Peyer's patch (tissue), 4 donors: Measurements from ENCODE around the gene ZNF573. TPM values are rescaled to one million over a fixed set of nuclear protein-coding genes. Genes with fewer than 3 reads are reported as not detected.
"Not testable (repeated sequence)": the region's sequence is repeated elsewhere in the genome, so short reads cannot be mapped to it uniquely, and the experiment has no call there.

Source experiments
- DNase-seq, 3 donors: peaks; one replicate each; pipeline ENCODE4 v3.0.0-alpha.2; 2017 to 2019
- H3K27ac ChIP-seq, 4 donors: fragments of 200-600 bp; sonication (generic); one replicate each; pipeline ENCODE4 v1.5.1; 2016 to 2019
- H3K27me3 ChIP-seq, 2 donors: fragments of 200-600 bp; sonication (generic); one replicate each; pipeline ENCODE4 v1.5.1; 2019
- H3K36me3 ChIP-seq, 3 donors: fragments of 200-600 bp; sonication (generic); one replicate each; pipeline ENCODE4 v1.5.1; 2016 to 2019
- H3K4me1 ChIP-seq, 4 donors: fragments of 200-600 bp; sonication (generic); one replicate each; pipeline ENCODE4 v1.5.1; 2016 to 2019
- H3K4me3 ChIP-seq, 4 donors: fragments of 200-600 bp; sonication (generic); 1 replicate in 3 of 4; 2 replicates in 1 of 4; pipeline ENCODE4 v1.5.1; 2016 to 2019; ENCODE audit warnings: mild to moderate bottlenecking in 1 of 4
- H3K9me3 ChIP-seq, 4 donors: fragments of 200-600 bp; sonication (generic); one replicate each; pipeline ENCODE4 v1.5.1; 2016 to 2019; ENCODE audit warnings: mild to moderate bottlenecking in 1 of 4
- CTCF ChIP-seq, 6 experiments: fragments of 450-650 bp in 4 of 6; fragments of 200-600 bp in 2 of 6; sonication (generic) in 1 of 6; IDR thresholded peaks; one replicate each; pipeline ENCODE4 v1.5.1; 2017 to 2019; ENCODE audit warnings: antibody characterized with exemption in 6 of 6, mild to moderate bottlenecking in 3 of 6, moderate library complexity in 1 of 6
- POLR2A ChIP-seq, 2 donors: fragments of 450-650 bp; IDR thresholded peaks; one replicate each; pipeline ENCODE4 v1.5.1; 2017; ENCODE audit warnings: antibody characterized with exemption in 2 of 2, mild to moderate bottlenecking in 2 of 2, moderate library complexity in 2 of 2
- total RNA-seq, 4 donors: library from RNA; depleted of rRNA; stranded (reverse); fragments of >200 nt; gene quantifications; one replicate each; pipeline ENCODE4 v1.1.0, GENCODE V29; 2016

The ZNF573 gene
- total RNA-seq, 4 donors from 2014 or later = 4.6 to 29.7 (median 8.0) TPM

GRCh38 chr19:37803249-37803840 is 24.0 kb upstream of the ZNF573 start:
- TF ChIP-seq POLR2A (IDR thresholded peaks at IDR 0.05) = no peak
- TF ChIP-seq CTCF (IDR thresholded peaks at IDR 0.05) = no peak
- no peaks in the 10 kb centered on the region for H3K4me1 ChIP-seq
- H3K27ac ChIP-seq = no peak overlapping the region
- H3K9me3 ChIP-seq = peaks cover 0 to 69% (median 28%) of the 10 kb centered on the region in 4 donors
- no peak for DNase-seq
- no peaks in the 10 kb centered on the region for H3K36me3 ChIP-seq
- H3K4me3 ChIP-seq = no peak overlapping the region
- no peaks in the 10 kb centered on the region for H3K27me3 ChIP-seq

DNA sequence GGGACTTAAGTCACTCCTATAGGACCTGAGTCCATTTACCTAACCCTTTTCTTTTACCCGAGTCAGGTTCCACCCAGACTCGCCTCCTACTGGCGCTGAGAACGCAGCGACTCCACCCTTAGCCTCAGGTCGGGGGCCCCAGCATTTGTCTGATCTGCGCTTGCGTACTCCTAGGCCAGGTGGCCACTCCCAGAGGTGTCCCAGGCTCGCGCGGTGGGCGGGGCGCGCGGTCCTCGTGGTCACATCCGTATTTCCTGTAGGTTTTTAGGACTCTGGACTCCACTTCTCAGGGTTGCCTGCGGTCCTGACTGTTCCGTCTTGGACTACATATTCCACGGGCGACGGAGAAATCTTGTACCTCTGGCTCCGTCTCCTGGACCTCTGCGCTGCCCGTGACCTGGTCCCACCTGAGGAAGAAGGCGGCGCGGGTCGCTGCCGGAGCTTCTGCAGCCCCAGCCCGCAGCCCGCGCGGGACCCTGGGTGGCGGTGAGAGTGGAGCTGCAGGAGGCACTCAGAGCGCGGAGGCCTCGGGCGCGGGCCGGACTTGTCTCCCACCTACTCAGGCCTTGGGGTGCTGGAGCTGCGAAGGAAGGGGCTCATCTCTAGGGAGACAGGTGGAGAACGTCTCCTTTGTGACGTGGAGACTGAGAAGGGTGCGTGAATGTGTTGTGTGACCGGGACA is 11.0 kb upstream of the ZNF573 start:
- no peak for DNase-seq

DNA sequence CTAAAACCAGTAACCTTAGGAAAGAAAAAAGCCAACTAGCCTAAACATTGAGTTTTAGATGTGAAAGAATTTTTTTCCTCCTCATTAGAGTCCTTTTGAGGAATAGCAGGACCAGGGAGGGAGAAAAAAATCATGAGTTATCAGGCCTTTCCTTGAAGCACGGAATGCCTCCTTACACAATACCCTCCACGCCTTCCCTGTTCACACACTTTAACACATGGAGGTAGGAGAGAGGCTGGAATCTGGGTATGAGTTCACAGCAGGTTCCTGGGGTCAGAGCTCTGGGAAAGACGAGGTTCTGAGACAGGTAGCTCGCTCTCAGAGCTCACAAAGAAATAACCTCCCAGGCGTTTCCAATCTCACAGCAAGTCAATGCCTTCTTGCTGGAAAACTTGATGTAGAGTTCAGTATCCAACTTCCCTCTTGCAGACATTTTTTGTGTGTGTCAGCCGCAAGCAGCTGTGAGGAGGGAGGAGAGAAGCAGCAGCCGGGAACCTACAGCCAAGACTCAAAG is 716 bp downstream of the ZNF573 start:
- Histone ChIP-seq H3K36me3 (no peaks in the 10 kb centered on the region), H3K9me3 (no peaks in the 10 kb centered on the region), H3K4me1 (peaks cover 0 to 13% (median 0%) of the 10 kb centered on the region in 4 donors), H3K4me3 (peak overlapping the region; percentile 63 to 79 (median 72)), H3K27me3 (no peaks in the 10 kb centered on the region), H3K27ac (peak overlapping the region; percentile 81 to 85 (median 84))
- TF ChIP-seq CTCF (IDR thresholded peaks at IDR 0.05) (no peak), POLR2A (IDR thresholded peaks at IDR 0.05) (no peak)
- no peak for DNase-seq

More for the DNA sequence above, 11.0 kb upstream of the ZNF573 start:
- TF ChIP-seq CTCF (IDR thresholded peaks at IDR 0.05) = no peak
- TF ChIP-seq POLR2A (IDR thresholded peaks at IDR 0.05) = no peak
- Histone ChIP-seq H3K36me3 (no peaks in the 10 kb centered on the region), H3K4me1 (no peaks in the 10 kb centered on the region), H3K9me3 (peaks cover 0 to 7% (median 0%) of the 10 kb centered on the region in 4 donors), H3K27me3 (no peaks in the 10 kb centered on the region), H3K4me3 (no peak overlapping the region), H3K27ac (no peak overlapping the region)

DNA sequence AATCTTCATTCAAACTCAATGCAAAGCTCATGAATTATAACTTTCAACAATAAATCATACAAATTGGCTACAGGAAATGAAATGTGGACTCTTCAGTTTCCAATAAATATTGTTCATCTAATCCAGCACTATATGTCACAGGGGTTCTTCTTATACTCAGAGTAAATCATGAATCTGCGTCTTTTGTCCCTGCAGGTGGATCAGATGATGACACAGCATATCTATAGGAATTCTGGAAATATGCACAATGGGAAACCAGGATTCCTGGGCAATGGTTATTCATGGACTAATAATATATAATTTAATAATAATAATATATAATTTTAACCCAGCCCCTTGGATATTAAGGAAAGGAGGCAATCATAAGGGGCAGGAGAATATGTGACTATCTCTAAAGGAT is 8.4 kb downstream of the ZNF573 start:
- Histone ChIP-seq H3K4me1 (no peaks in the 10 kb centered on the region), H3K36me3 (peaks cover 0 to 40% (median 0%) of the 10 kb centered on the region in 3 donors)

DNA sequence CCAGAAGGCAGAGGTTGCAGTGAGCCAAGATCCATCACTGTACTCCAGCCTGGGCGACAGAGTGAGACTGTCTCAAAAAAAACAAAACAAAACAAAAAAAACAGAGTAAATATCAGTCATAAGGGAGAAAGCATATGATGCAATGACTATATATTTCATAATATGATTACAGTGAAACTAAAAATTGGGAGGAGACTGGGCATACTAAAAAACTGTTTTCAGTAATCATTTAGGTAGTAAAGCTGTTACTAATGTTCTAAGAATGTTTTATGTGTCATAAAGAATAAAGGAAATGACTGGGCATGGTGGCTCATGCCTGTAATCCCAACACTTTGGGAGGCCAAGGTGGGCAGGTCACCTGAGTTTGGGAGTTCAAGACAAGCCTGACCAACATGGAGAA is 15.9 kb downstream of the ZNF573 start:
- peaks cover 0 to 33% (median 0%) of the 10 kb centered on the region in 3 donors for H3K36me3 ChIP-seq
- no peak overlapping the region for H3K27ac ChIP-seq
- no peak overlapping the region for H3K4me3 ChIP-seq
- no peaks in the 10 kb centered on the region for H3K4me1 ChIP-seq
- H3K27me3 ChIP-seq = no peaks in the 10 kb centered on the region
- TF ChIP-seq CTCF (IDR thresholded peaks at IDR 0.05) (no peak), POLR2A (IDR thresholded peaks at IDR 0.05) (no peak)
- H3K9me3 ChIP-seq = no peaks in the 10 kb centered on the region
- no peak for DNase-seq

More for the DNA sequence above, 8.4 kb downstream of the ZNF573 start:
- TF ChIP-seq CTCF (IDR thresholded peaks at IDR 0.05) (no peak), POLR2A (IDR thresholded peaks at IDR 0.05) (no peak)
- Histone ChIP-seq H3K4me3 (no peak overlapping the region), H3K27me3 (no peaks in the 10 kb centered on the region), H3K9me3 (no peaks in the 10 kb centered on the region), H3K27ac (no peak overlapping the region)
- DNase-seq = no peak

DNA sequence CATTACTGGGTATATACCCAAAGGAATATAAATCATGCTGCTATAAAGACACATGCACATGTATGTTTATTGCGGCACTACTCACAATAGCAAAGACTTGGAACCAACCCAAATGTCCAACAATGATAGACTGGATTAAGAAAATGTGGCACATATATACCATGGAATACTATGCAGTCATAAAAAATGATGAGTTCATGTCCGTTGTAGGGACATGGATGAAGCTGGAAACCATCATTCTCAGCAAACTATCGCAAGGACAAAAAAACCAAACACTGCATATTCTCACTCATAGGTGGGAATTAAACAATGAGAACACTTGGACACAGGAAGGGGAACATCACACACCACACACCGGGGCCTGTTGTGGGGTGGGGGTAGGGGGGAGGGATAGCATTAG is 21.7 kb downstream of the ZNF573 start:
- H3K27ac ChIP-seq, H3K36me3 ChIP-seq, H3K27me3 ChIP-seq, H3K4me3 ChIP-seq, DNase-seq, H3K4me1 ChIP-seq, H3K9me3 ChIP-seq: not testable (repeated sequence)
